Measurements from ENCODE around the gene RPAIN. TPM values are rescaled to one million over a fixed set of nuclear protein-coding genes. Genes with fewer than 3 reads are reported as not detected.

The RPAIN gene
- total and polyA plus RNA-seq, 2 donors (not counting 1 experiment from before 2014, with no cell fraction given): 73.9 to 125 TPM

DNA sequence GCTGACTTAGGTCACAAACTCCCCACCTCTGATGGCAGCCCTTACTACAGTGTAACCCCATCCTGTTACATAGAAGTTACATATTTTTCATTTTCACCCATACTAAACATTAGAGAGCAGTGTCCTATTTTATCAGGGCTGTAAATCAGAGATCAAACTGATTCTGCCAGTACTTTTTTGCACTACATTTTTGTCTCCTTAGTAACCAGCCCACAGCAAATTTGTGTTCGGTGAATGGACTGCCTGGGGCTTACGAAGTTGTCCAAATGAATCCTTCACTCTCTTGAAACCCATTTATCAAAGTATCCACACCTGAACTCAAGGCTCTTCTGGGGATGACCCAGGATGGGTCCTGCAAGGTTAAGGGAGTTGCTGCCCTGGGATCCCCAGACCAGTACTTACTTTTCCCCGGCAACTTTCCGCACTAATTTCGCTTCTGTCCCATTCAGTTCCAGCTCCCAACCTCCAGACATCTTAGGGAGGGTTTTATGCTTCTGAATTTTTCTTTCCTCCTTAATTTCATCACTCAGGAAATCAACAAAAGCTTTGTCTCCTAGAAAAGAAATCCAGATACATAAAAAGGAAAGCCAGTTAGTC lies 17.8 kb downstream of the RPAIN start:
- Histone ChIP-seq H3K4me3 (ENCODE audit: control extremely low read depth in 1 of 5, extremely low read depth in 1 of 5, insufficient read depth in 1 of 5, low read depth in 2 of 5, low read length in 4 of 5) (peak overlapping the region; percentile 52 to 74 (median 67)), H4K20me1 (ENCODE audit: control insufficient read depth, insufficient read depth, low read length, poor library complexity, severe bottlenecking) (peaks cover 16% of the 10 kb centered on the region), H3K4me2 (replicated peaks; ENCODE audit: low read depth, low read length, poor library complexity, severe bottlenecking) (peak overlapping the region; percentile 81), H2AFZ (ENCODE audit: insufficient read depth, low read depth, low read length, poor library complexity, severe bottlenecking) (peak overlapping the region; percentile 93), H3K9ac (ENCODE audit: low read length) (peak overlapping the region; percentile 74), H3K27me3 (replicated peaks in 1 of 4; ENCODE audit: control extremely low read depth in 1 of 4, control insufficient read depth in 3 of 4, insufficient read depth in 4 of 4, low read length in 3 of 4) (no peaks in the 10 kb centered on the region), H3K4me1 (ENCODE audit: control insufficient read depth in 2 of 2, insufficient read depth in 2 of 2, low read length in 2 of 2) (peaks cover 14 to 26% of the 10 kb centered on the region in 2 donors), H3K27ac (ENCODE audit: low read length in 2 of 2) (peak overlapping the region in 1 of 2 donors; percentile 70), H3K79me2 (ENCODE audit: control insufficient read depth, insufficient read depth, low read length) (peaks cover 49% of the 10 kb centered on the region), H3K9me3 (ENCODE audit: control extremely low read depth in 1 of 3, control insufficient read depth in 2 of 3, insufficient read depth in 1 of 3, low read length in 2 of 3) (no peaks in the 10 kb centered on the region), H3K36me3 (replicated peaks in 1 of 2; ENCODE audit: control extremely low read depth in 1 of 2, control insufficient read depth in 1 of 2, extremely low read depth in 1 of 2, insufficient read depth in 2 of 2, low read length in 1 of 2) (peaks cover 3 to 39% of the 10 kb centered on the region in 2 experiments)
- Mint-ChIP-seq H3K27me3 (no peaks in the 10 kb centered on the region), H3K4me1 (peaks cover 31% of the 10 kb centered on the region), H3K9me3 (ENCODE audit: insufficient read depth) (no peaks in the 10 kb centered on the region), H3K4me3 (peak overlapping the region; percentile 79), H3K27ac (peak overlapping the region; percentile 47)
- no peak for ATAC-seq (ENCODE audit: low read depth)
- ChIA-PET CTCF (interaction anchor here (0.6 to 1.2 kb wide), 3 partner anchors 14 to 1294 kb away, joined by 3 to 5 read pairs (median 4); no protein-coding TSS in a partner anchor), POLR2A (interaction anchor here (0.6 to 1.9 kb wide), 2 partner anchors 18 to 243 kb away, joined by 4 to 11 read pairs; partner anchors contain the start of genes NUP88 and RPAIN)
- intact Hi-C loops (cut with micrococcal nuclease): no loop called here
- no peak for TF ChIP-seq EZH2 (IDR thresholded peaks at IDR 0.05; ENCODE audit: borderline replicate concordance, insufficient read depth, low read depth, low read length, poor library complexity, severe bottlenecking)
- TF ChIP-seq, protein P1, sequence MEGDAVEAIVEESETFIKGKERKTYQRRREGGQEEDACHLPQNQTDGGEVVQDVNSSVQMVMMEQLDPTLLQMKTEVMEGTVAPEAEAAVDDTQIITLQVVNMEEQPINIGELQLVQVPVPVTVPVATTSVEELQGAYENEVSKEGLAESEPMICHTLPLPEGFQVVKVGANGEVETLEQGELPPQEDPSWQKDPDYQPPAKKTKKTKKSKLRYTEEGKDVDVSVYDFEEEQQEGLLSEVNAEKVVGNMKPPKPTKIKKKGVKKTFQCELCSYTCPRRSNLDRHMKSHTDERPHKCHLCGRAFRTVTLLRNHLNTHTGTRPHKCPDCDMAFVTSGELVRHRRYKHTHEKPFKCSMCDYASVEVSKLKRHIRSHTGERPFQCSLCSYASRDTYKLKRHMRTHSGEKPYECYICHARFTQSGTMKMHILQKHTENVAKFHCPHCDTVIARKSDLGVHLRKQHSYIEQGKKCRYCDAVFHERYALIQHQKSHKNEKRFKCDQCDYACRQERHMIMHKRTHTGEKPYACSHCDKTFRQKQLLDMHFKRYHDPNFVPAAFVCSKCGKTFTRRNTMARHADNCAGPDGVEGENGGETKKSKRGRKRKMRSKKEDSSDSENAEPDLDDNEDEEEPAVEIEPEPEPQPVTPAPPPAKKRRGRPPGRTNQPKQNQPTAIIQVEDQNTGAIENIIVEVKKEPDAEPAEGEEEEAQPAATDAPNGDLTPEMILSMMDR (IDR thresholded peaks at IDR 0.05): no peak
- WGBS (ENCODE audit: insufficient coverage): 100% methylated on average over 2 of the region's 5 CpGs
- DNase-seq: no peak

Data from B cell (primary cell).